Measurements from ENCODE around the gene C1orf226. TPM values are rescaled to one million over a fixed set of nuclear protein-coding genes. Genes with fewer than 3 reads are reported as not detected.
"Not testable (repeated sequence)": the region's sequence is repeated elsewhere in the genome, so short reads cannot be mapped to it uniquely, and the experiment has no call there.

Gene C1orf226
- total and polyA plus RNA-seq, 4 donors, result 2.2 to 25.2 (median 10.8) TPM

- TF ChIP-seq EGR1 (IDR thresholded peaks at IDR 0.05; ENCODE audit: low read depth in 2 of 2) (no peak), HNF4G (IDR thresholded peaks at IDR 0.05) (no peak), ATF3 (IDR thresholded peaks at IDR 0.05) (no peak), GABPA (IDR thresholded peaks at IDR 0.05 in 1 of 2, conservative IDR thresholded peaks at IDR 0.05 in 1 of 2) (no peak), FOXA1 (IDR thresholded peaks at IDR 0.05) (no peak)
- H3K36me3 ChIP-seq (ENCODE audit: control insufficient read depth in 4 of 4, insufficient read depth in 3 of 4, low read depth in 1 of 4, low read length in 3 of 4), result peaks cover 5 to 16% (median 12%) of the 10 kb centered on the region in 4 donors
- no peak for DNase-seq (ENCODE audit: low spot score)
- H3K9ac ChIP-seq (ENCODE audit: low read depth in 1 of 2, low read length in 2 of 2), result no peak overlapping the region
- H3K4me1 ChIP-seq (ENCODE audit: control insufficient read depth in 4 of 4, insufficient read depth in 4 of 4, low read length in 3 of 4), result no peaks in the 10 kb centered on the region
- H3K4me3 ChIP-seq (ENCODE audit: low read depth in 1 of 3, low read length in 3 of 3), result no peak overlapping the region
- WGBS, result 87% methylated on average over 6 of the region's 6 CpGs
- no peak overlapping the region for H3K27ac ChIP-seq (ENCODE audit: low read depth in 1 of 2, low read length in 2 of 2)
- no peaks in the 10 kb centered on the region for H3K9me3 ChIP-seq (ENCODE audit: control insufficient read depth in 4 of 4, low read length in 3 of 4)
- H3K27me3 ChIP-seq (ENCODE audit: control insufficient read depth in 4 of 4, insufficient read depth in 4 of 4, low read length in 3 of 4), result no peaks in the 10 kb centered on the region
Measured at GRCh38 chr1:162351246-162351842, 30.2 kb upstream of the C1orf226 start.

GRCh38 chr1:162351874-162352273 is 29.7 kb upstream of the C1orf226 start:
- peaks cover 5 to 21% (median 13%) of the 10 kb centered on the region in 4 donors for H3K36me3 ChIP-seq (ENCODE audit: control insufficient read depth in 4 of 4, insufficient read depth in 3 of 4, low read depth in 1 of 4, low read length in 3 of 4)
- not testable (repeated sequence) for DNase-seq (ENCODE audit: low spot score)

GRCh38 chr1:162353078-162353477 is 28.4 kb upstream of the C1orf226 start:
- Histone ChIP-seq H3K4me3 (ENCODE audit: low read depth in 1 of 3, low read length in 3 of 3) (no peak overlapping the region), H3K9me3 (ENCODE audit: control insufficient read depth in 4 of 4, low read length in 3 of 4) (no peaks in the 10 kb centered on the region), H3K9ac (ENCODE audit: low read depth in 1 of 2, low read length in 2 of 2) (no peak overlapping the region), H3K27ac (ENCODE audit: low read depth in 1 of 2, low read length in 2 of 2) (no peak overlapping the region), H3K27me3 (ENCODE audit: control insufficient read depth in 4 of 4, insufficient read depth in 4 of 4, low read length in 3 of 4) (no peaks in the 10 kb centered on the region), H3K4me1 (ENCODE audit: control insufficient read depth in 4 of 4, insufficient read depth in 4 of 4, low read length in 3 of 4) (no peaks in the 10 kb centered on the region), H3K36me3 (ENCODE audit: control insufficient read depth in 4 of 4, insufficient read depth in 3 of 4, low read depth in 1 of 4, low read length in 3 of 4) (peaks cover 5 to 22% (median 16%) of the 10 kb centered on the region in 4 donors)
- 92% methylated on average over 9 of the region's 9 CpGs for WGBS
- TF ChIP-seq JUND (IDR thresholded peaks at IDR 0.05), result no peak
- no peak for TF ChIP-seq ZBTB33 (IDR thresholded peaks at IDR 0.05)
- no peak for DNase-seq (ENCODE audit: low spot score)

More at GRCh38 chr1:162351874-162352273, 29.7 kb upstream of the C1orf226 start:
- not testable (repeated sequence) for H3K27me3 ChIP-seq (ENCODE audit: control insufficient read depth in 4 of 4, insufficient read depth in 4 of 4, low read length in 3 of 4); H3K27ac ChIP-seq (ENCODE audit: low read depth in 1 of 2, low read length in 2 of 2); H3K4me1 ChIP-seq (ENCODE audit: control insufficient read depth in 4 of 4, insufficient read depth in 4 of 4, low read length in 3 of 4); H3K9me3 ChIP-seq (ENCODE audit: control insufficient read depth in 4 of 4, low read length in 3 of 4); H3K4me3 ChIP-seq (ENCODE audit: low read depth in 1 of 3, low read length in 3 of 3); H3K9ac ChIP-seq (ENCODE audit: low read depth in 1 of 2, low read length in 2 of 2)
- WGBS, result 68% methylated on average over 4 of the region's 4 CpGs

GRCh38 chr1:162353702-162354101 is 27.8 kb upstream of the C1orf226 start:
- WGBS, result 84% methylated on average over 5 of the region's 5 CpGs
- Histone ChIP-seq H3K4me1 (ENCODE audit: control insufficient read depth in 4 of 4, insufficient read depth in 4 of 4, low read length in 3 of 4) (no peaks in the 10 kb centered on the region), H3K9ac (ENCODE audit: low read depth in 1 of 2, low read length in 2 of 2) (no peak overlapping the region), H3K36me3 (ENCODE audit: control insufficient read depth in 4 of 4, insufficient read depth in 3 of 4, low read depth in 1 of 4, low read length in 3 of 4) (peaks cover 2 to 22% (median 18%) of the 10 kb centered on the region in 4 donors), H3K4me3 (ENCODE audit: low read depth in 1 of 3, low read length in 3 of 3) (no peak overlapping the region), H3K27me3 (ENCODE audit: control insufficient read depth in 4 of 4, insufficient read depth in 4 of 4, low read length in 3 of 4) (no peaks in the 10 kb centered on the region), H3K27ac (ENCODE audit: low read depth in 1 of 2, low read length in 2 of 2) (no peak overlapping the region), H3K9me3 (ENCODE audit: control insufficient read depth in 4 of 4, low read length in 3 of 4) (no peaks in the 10 kb centered on the region)
- DNase-seq (ENCODE audit: low spot score), result no peak
- TF ChIP-seq TAF1 (conservative IDR thresholded peaks at IDR 0.05), result no peak
- no peak for TF ChIP-seq ZBTB33 (IDR thresholded peaks at IDR 0.05)
- TF ChIP-seq RXRA (IDR thresholded peaks at IDR 0.05), result no peak
- TF ChIP-seq SP1 (IDR thresholded peaks at IDR 0.05), result no peak
- no peak for TF ChIP-seq RAD21 (IDR thresholded peaks at IDR 0.05)
- TF ChIP-seq EGR1 (IDR thresholded peaks at IDR 0.05; ENCODE audit: low read depth in 2 of 2), result no peak
- no peak for TF ChIP-seq NR2F2 (IDR thresholded peaks at IDR 0.05)
- TF ChIP-seq MAX (IDR thresholded peaks at IDR 0.05), result no peak
- no peak for TF ChIP-seq GABPA (IDR thresholded peaks at IDR 0.05 in 1 of 2, conservative IDR thresholded peaks at IDR 0.05 in 1 of 2)
- TF ChIP-seq CTCF (IDR thresholded peaks at IDR 0.05; ENCODE audit: low read depth, low read length, missing input control), result no peak
- no peak for TF ChIP-seq ATF3 (IDR thresholded peaks at IDR 0.05)
- TF ChIP-seq FOXA2 (IDR thresholded peaks at IDR 0.05), result no peak
- no peak for TF ChIP-seq HNF4G (IDR thresholded peaks at IDR 0.05)
- TF ChIP-seq FOXA1 (IDR thresholded peaks at IDR 0.05), result no peak
- TF ChIP-seq HNF4A (conservative IDR thresholded peaks at IDR 0.05), result no peak

All from liver (tissue), 9 donors.